Superior temporal gyrus (tissue), 1 donor: ENCODE results near the gene ISCU.
"Not testable (repeated sequence)": the region's sequence is repeated elsewhere in the genome, so short reads cannot be mapped to it uniquely, and the experiment has no call there.

Experiments
- DNase-seq: peaks from one replicate; pipeline ENCODE4 v3.0.0-alpha.2; 2016; ENCODE audit errors: extremely low spot score

Gene ISCU

DNA sequence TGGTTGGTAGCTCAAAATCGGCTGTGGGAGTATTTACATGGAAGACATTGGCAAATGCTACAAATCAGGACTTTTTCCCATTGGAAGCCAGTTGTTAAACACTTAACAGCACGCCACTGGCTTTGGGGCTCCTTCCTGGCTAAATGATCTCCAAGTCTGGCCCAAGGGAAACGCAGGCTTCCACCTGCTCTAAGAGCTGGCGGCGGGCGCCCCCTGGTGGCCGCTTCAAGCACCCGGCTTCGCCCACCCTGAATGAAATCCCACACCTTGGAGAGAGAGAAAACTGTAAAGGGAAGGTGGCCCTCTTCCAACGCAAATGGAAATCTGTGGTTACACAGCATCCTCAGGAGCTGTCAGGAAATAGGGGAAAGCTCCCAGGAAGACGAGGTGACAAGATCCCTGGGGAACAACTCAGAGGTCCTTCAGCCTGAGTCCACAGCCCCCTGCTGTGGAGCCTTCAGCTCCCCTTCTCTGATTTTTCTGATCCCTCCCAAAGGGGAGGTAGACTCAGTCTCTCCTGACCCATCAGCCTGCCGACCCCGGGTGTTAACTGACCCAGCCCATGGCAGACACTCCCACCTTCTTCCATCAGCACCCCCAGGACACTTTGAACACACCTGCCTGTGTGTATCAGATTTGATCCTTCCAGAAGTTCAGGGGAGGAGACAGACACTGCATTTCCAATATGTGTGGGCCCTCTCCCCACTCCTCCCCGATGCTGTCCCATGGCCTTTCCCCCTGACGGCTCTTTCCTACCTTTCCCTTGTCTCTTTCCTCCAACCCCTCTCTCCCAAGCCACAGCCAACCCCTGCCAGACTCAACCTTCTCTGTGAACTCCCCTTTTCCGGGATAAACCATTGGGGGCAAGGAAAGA is 55.9 kb downstream of the ISCU start:
- peak; percentile 89 for DNase-seq

GRCh38 chr12:108618953-108619274 is 56.5 kb downstream of the ISCU start:
- not testable (repeated sequence) for DNase-seq
